ENCODE data around the gene GDI1.

DNA sequence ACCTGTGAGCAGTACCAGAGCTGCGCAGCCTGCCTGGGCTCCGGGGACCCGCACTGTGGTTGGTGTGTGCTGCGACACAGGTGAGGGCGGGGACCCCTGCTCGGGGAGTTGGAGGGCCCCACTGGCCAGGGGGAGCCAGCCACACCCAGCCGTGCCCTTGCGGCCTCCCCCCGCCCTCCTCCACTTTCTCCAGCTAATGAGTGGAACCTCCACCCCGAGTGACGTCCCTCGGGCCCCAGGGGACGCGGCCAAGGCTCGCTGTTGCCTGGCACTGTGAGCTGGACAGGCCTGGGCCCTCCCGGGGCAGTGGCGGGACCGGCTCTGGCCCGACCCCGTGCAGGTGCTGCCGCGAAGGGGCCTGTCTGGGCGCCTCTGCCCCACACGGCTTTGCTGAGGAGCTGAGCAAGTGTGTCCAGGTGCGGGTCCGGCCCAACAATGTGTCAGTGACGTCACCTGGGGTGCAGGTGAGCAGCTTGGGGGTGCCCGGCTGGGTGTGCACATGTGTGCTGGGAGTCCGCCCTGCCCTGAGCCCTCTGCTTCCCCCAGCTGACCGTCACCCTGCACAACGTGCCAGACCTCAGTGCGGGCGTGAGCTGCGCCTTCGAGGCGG, 26.8 kb downstream of the GDI1 start:
- TF ChIP-seq, protein P1, sequence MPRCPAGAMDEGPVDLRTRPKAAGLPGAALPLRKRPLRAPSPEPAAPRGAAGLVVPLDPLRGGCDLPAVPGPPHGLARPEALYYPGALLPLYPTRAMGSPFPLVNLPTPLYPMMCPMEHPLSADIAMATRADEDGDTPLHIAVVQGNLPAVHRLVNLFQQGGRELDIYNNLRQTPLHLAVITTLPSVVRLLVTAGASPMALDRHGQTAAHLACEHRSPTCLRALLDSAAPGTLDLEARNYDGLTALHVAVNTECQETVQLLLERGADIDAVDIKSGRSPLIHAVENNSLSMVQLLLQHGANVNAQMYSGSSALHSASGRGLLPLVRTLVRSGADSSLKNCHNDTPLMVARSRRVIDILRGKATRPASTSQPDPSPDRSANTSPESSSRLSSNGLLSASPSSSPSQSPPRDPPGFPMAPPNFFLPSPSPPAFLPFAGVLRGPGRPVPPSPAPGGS (IDR thresholded peaks at IDR 0.05) = no peak
- TF ChIP-seq, protein P2, sequence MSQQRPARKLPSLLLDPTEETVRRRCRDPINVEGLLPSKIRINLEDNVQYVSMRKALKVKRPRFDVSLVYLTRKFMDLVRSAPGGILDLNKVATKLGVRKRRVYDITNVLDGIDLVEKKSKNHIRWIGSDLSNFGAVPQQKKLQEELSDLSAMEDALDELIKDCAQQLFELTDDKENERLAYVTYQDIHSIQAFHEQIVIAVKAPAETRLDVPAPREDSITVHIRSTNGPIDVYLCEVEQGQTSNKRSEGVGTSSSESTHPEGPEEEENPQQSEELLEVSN (IDR thresholded peaks at IDR 0.05; ENCODE audit: borderline replicate concordance, low read depth) = no peak
- TF ChIP-seq, protein P3, sequence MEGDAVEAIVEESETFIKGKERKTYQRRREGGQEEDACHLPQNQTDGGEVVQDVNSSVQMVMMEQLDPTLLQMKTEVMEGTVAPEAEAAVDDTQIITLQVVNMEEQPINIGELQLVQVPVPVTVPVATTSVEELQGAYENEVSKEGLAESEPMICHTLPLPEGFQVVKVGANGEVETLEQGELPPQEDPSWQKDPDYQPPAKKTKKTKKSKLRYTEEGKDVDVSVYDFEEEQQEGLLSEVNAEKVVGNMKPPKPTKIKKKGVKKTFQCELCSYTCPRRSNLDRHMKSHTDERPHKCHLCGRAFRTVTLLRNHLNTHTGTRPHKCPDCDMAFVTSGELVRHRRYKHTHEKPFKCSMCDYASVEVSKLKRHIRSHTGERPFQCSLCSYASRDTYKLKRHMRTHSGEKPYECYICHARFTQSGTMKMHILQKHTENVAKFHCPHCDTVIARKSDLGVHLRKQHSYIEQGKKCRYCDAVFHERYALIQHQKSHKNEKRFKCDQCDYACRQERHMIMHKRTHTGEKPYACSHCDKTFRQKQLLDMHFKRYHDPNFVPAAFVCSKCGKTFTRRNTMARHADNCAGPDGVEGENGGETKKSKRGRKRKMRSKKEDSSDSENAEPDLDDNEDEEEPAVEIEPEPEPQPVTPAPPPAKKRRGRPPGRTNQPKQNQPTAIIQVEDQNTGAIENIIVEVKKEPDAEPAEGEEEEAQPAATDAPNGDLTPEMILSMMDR (IDR thresholded peaks at IDR 0.05) = no peak
- TF ChIP-seq SMC3 (IDR thresholded peaks at IDR 0.05) (no peak), RFX5 (IDR thresholded peaks at IDR 0.05) (no peak), HOXB13 (CRISPR knock-in tag; IDR thresholded peaks at IDR 0.05; ENCODE audit: low read depth) (no peak), MYC (IDR thresholded peaks at IDR 0.05; ENCODE audit: borderline replicate concordance, low read length) (no peak), EP300 (IDR thresholded peaks at IDR 0.05) (no peak), SREBF2 (IDR thresholded peaks at IDR 0.05) (no peak), CBX2 (IDR thresholded peaks at IDR 0.05; ENCODE audit: borderline replicate concordance, low read depth) (no peak), POLR2A (IDR thresholded peaks at IDR 0.05; ENCODE audit: low read length) (no peak)
- TF ChIP-seq, protein P4, sequence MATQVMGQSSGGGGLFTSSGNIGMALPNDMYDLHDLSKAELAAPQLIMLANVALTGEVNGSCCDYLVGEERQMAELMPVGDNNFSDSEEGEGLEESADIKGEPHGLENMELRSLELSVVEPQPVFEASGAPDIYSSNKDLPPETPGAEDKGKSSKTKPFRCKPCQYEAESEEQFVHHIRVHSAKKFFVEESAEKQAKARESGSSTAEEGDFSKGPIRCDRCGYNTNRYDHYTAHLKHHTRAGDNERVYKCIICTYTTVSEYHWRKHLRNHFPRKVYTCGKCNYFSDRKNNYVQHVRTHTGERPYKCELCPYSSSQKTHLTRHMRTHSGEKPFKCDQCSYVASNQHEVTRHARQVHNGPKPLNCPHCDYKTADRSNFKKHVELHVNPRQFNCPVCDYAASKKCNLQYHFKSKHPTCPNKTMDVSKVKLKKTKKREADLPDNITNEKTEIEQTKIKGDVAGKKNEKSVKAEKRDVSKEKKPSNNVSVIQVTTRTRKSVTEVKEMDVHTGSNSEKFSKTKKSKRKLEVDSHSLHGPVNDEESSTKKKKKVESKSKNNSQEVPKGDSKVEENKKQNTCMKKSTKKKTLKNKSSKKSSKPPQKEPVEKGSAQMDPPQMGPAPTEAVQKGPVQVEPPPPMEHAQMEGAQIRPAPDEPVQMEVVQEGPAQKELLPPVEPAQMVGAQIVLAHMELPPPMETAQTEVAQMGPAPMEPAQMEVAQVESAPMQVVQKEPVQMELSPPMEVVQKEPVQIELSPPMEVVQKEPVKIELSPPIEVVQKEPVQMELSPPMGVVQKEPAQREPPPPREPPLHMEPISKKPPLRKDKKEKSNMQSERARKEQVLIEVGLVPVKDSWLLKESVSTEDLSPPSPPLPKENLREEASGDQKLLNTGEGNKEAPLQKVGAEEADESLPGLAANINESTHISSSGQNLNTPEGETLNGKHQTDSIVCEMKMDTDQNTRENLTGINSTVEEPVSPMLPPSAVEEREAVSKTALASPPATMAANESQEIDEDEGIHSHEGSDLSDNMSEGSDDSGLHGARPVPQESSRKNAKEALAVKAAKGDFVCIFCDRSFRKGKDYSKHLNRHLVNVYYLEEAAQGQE (IDR thresholded peaks at IDR 0.05) = no peak
- TF ChIP-seq, protein P5, sequence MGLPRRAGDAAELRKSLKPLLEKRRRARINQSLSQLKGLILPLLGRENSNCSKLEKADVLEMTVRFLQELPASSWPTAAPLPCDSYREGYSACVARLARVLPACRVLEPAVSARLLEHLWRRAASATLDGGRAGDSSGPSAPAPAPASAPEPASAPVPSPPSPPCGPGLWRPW (IDR thresholded peaks at IDR 0.05) = no peak
